Frontal cortex (tissue), 4 donors: ENCODE measurements around the gene ASMT. TPM values are rescaled to one million over a fixed set of nuclear protein-coding genes. Genes with fewer than 3 reads are reported as not detected.
"Not testable (repeated sequence)": the region's sequence is repeated elsewhere in the genome, so short reads cannot be mapped to it uniquely, and the experiment has no call there.

Experiments
- DNase-seq, 2 donors: peaks; one replicate each; pipeline ENCODE4 v3.0.0; 2012; ENCODE audit warnings: low spot score in 2 of 2
- FAIRE-seq: peaks from 2 replicates; lab custom pipeline; 2012; peaks lifted over from hg19 to GRCh38; lab: Jason Lieb, UNC
- total RNA-seq: library from RNA; depleted of rRNA; stranded (reverse); fragments of >200 nt; gene quantifications from one replicate; pipeline ENCODE4 v1.2.3, GENCODE V29; 2014
- donor health status: control.
- donor health status: control.
- donor health status: control.

The ASMT gene
- total RNA-seq, 1 donor from 2014 or later: 0.41 TPM

GRCh38 chrX:1624158-1624860, 9.4 kb downstream of the ASMT start:
- not testable (repeated sequence) for FAIRE-seq, DNase-seq

GRCh38 chrX:1624861-1625215, 10.0 kb downstream of the ASMT start:
- not testable (repeated sequence) for DNase-seq, FAIRE-seq

GRCh38 chrX:1629244-1629643, 14.4 kb downstream of the ASMT start:
- DNase-seq (no peak), FAIRE-seq (no peak)

- no peak for FAIRE-seq
- no peak for DNase-seq
Observed at GRCh38 chrX:1646009-1646408, 31.1 kb downstream of the ASMT start.

- no peak for DNase-seq
Observed at GRCh38 chrX:1649621-1650020, 34.8 kb downstream of the ASMT start.

GRCh38 chrX:1652011-1652811, 37.4 kb downstream of the ASMT start:
- DNase-seq: peak in 1 of 2 donors; percentile 53
- FAIRE-seq: not testable (repeated sequence)

More at GRCh38 chrX:1649621-1650020, 34.8 kb downstream of the ASMT start:
- FAIRE-seq: no peak

GRCh38 chrX:1656379-1656778, 41.5 kb downstream of the ASMT start:
- DNase-seq: no peak
- FAIRE-seq: no peak

- DNase-seq (peak in 1 of 2 donors; percentile 21), FAIRE-seq (no peak)
Observed at GRCh38 chrX:1657367-1658070, 42.7 kb downstream of the ASMT start.

GRCh38 chrX:1658071-1658491, 43.2 kb downstream of the ASMT start:
- DNase-seq (no peak), FAIRE-seq (no peak)

- DNase-seq (no peak), FAIRE-seq (no peak)
Observed at GRCh38 chrX:1659664-1660461, 45.0 kb downstream of the ASMT start.

- FAIRE-seq: no peak
- no peak for DNase-seq
Observed at GRCh38 chrX:1661048-1661921, 46.4 kb downstream of the ASMT start.

- no peak for FAIRE-seq
- DNase-seq: no peak
Observed at GRCh38 chrX:1661922-1662221, 47.0 kb downstream of the ASMT start.

- no peak for FAIRE-seq
- DNase-seq: no peak
Observed at GRCh38 chrX:1667566-1667965, 52.7 kb downstream of the ASMT start.

GRCh38 chrX:1673337-1673736, 58.5 kb downstream of the ASMT start:
- no peak for FAIRE-seq

GRCh38 chrX:1676866-1677265, 62.0 kb downstream of the ASMT start:
- DNase-seq: no peak
- FAIRE-seq: no peak

More at GRCh38 chrX:1673337-1673736, 58.5 kb downstream of the ASMT start:
- no peak for DNase-seq

GRCh38 chrX:1679238-1679637, 64.4 kb downstream of the ASMT start:
- FAIRE-seq (no peak), DNase-seq (no peak)

- no peak for DNase-seq
- FAIRE-seq: no peak
Observed at GRCh38 chrX:1681439-1681838, 66.6 kb downstream of the ASMT start.

GRCh38 chrX:1681856-1682255, 67.0 kb downstream of the ASMT start:
- not testable (repeated sequence) for FAIRE-seq, DNase-seq

- not testable (repeated sequence) for DNase-seq, FAIRE-seq
Observed at GRCh38 chrX:1682501-1682900, 67.6 kb downstream of the ASMT start.
